ENCODE measurements around the gene WBP11. TPM values are rescaled to one million over a fixed set of nuclear protein-coding genes. Genes with fewer than 3 reads are reported as not detected.

Gene WBP11
- total RNA-seq, 1 donor from 2014 or later, result 49.3 TPM

DNA sequence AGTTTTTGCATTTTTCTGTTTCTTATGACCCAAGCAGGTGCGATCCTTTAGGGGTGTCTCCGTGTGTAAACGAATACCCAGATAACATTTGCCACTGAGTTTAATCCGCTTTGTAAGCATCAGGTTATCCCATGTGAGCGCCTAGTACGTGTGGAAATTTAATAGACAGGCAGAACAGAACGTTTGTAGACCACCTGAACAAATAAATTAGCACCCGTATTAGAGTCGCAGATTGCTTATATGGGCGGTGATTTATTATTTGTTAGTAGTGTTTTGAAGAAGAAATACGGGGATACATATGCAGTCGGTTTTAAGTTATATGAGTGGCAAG lies 517 bp upstream of the WBP11 start:
- no peaks in the 10 kb centered on the region for H3K9me3 ChIP-seq
- ATAC-seq, result no peak
- no peak for DNase-seq
- TF ChIP-seq, protein P1, sequence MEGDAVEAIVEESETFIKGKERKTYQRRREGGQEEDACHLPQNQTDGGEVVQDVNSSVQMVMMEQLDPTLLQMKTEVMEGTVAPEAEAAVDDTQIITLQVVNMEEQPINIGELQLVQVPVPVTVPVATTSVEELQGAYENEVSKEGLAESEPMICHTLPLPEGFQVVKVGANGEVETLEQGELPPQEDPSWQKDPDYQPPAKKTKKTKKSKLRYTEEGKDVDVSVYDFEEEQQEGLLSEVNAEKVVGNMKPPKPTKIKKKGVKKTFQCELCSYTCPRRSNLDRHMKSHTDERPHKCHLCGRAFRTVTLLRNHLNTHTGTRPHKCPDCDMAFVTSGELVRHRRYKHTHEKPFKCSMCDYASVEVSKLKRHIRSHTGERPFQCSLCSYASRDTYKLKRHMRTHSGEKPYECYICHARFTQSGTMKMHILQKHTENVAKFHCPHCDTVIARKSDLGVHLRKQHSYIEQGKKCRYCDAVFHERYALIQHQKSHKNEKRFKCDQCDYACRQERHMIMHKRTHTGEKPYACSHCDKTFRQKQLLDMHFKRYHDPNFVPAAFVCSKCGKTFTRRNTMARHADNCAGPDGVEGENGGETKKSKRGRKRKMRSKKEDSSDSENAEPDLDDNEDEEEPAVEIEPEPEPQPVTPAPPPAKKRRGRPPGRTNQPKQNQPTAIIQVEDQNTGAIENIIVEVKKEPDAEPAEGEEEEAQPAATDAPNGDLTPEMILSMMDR (IDR thresholded peaks at IDR 0.05), result no peak
- no peaks in the 10 kb centered on the region for H3K27me3 ChIP-seq
- peaks cover 18% of the 10 kb centered on the region for H3K4me1 ChIP-seq
- peak overlapping the region; percentile 96 for H3K4me3 ChIP-seq
- intact Hi-C loops (cut with DNase I), result no loop called here
- peak overlapping the region; percentile 75 for H3K27ac ChIP-seq
- H3K36me3 ChIP-seq, result peaks cover 12% of the 10 kb centered on the region

DNA sequence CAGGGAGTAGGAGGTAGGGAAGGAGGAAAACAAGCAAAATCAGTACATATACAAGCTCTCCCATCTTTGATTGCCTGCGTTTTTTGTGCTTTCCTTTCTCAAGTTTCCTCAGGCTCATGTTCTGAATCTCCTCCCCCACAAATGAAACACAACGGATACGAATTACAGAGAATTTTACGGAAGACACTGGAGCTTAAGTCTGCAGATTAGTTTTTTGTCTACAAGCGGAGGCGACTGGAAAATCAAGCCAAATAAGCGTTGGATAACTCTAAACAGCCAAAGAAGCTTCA lies 612 bp downstream of the WBP11 start:
- H3K9me3 ChIP-seq, result no peaks in the 10 kb centered on the region
- DNase-seq (no peak), ATAC-seq (no peak)
- TF ChIP-seq, protein P1 (IDR thresholded peaks at IDR 0.05), result no peak
- H3K36me3 ChIP-seq, result peaks cover 23% of the 10 kb centered on the region
- peaks cover 18% of the 10 kb centered on the region for H3K4me1 ChIP-seq
- H3K4me3 ChIP-seq, result peak overlapping the region; percentile 96
- H3K27me3 ChIP-seq, result no peaks in the 10 kb centered on the region
- intact Hi-C loops (cut with DNase I), result no loop called here
- peak overlapping the region; percentile 96 for H3K27ac ChIP-seq

DNA sequence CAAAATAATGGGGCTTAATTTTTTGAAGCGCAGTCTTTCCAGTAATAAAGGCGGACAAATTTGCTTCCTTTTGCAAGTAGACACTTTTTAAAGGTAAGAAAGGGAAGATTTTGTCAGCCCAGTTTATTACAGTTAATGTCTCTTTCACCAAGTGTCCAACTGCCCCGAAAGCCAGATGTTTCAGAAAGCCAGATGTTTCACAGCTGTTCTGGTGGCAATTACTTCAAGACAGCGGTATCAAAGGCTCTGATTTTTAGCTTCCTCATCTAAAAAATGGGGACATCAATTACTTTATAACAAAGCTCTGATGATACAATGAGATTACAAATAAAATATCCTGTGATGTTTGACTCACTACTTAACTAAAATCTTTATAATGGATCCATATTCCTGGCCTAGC lies 1.0 kb downstream of the WBP11 start:
- no peaks in the 10 kb centered on the region for H3K27me3 ChIP-seq
- ATAC-seq (no peak), DNase-seq (no peak)
- TF ChIP-seq, protein P1 (IDR thresholded peaks at IDR 0.05), result no peak
- H3K4me1 ChIP-seq, result peaks cover 18% of the 10 kb centered on the region
- H3K4me3 ChIP-seq, result peak overlapping the region; percentile 96
- intact Hi-C loops (cut with DNase I), result no loop called here
- peaks cover 27% of the 10 kb centered on the region for H3K36me3 ChIP-seq
- peak overlapping the region; percentile 96 for H3K27ac ChIP-seq
- no peaks in the 10 kb centered on the region for H3K9me3 ChIP-seq

DNA sequence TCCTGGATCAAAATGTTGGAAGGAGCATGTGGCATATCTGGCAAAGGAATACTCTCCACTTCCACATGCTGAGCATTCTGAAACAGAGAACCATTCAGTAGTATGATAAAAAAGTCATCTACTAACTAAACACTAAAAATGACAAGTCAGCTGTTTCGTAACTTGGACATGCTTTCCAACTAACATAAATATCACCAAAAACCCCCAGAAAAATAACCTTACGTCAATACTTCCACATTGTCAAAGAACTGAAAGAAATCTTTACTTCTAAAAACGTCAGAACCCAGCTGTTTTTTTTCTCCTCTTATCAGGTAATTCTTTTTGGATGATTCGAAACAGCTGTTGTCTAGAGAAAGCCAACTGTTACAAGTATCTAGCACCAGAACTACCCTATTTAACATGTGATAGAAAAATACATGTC lies 8.2 kb downstream of the WBP11 start:
- DNase-seq (no peak), ATAC-seq (no peak)
- TF ChIP-seq, protein P1 (IDR thresholded peaks at IDR 0.05), result no peak
- Histone ChIP-seq H3K9me3 (no peaks in the 10 kb centered on the region), H3K27me3 (no peaks in the 10 kb centered on the region), H3K4me1 (no peaks in the 10 kb centered on the region), H3K36me3 (peaks cover 99% of the 10 kb centered on the region), H3K4me3 (no peak overlapping the region), H3K27ac (no peak overlapping the region)
- intact Hi-C loops (cut with DNase I), result no loop called here

DNA sequence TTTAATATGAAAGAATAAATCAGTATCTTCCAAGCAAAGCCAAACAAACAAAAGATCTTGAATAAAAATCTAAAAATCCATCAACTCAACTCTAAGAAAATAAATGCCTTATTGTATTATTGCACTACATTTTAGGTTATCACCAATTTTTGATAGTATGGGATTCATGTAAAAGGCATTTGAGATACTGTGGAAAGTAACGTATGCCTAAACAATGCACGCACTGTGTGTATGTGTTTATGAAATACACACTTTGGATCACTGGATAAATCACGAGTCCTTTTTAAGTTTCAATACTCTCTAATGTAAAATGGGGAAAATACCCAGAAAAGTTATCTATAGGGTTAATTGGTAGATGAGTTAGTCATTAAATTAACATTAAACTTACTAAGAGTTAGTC lies 17.7 kb downstream of the WBP11 start:
- H3K27me3 ChIP-seq, result no peaks in the 10 kb centered on the region
- ATAC-seq (no peak), DNase-seq (no peak)
- no peak overlapping the region for H3K4me3 ChIP-seq
- intact Hi-C loops (cut with DNase I), result no loop called here
- H3K27ac ChIP-seq, result no peak overlapping the region
- peaks cover 56% of the 10 kb centered on the region for H3K36me3 ChIP-seq
- no peaks in the 10 kb centered on the region for H3K9me3 ChIP-seq
- TF ChIP-seq, protein P1 (IDR thresholded peaks at IDR 0.05), result no peak
- H3K4me1 ChIP-seq, result no peaks in the 10 kb centered on the region

DNA sequence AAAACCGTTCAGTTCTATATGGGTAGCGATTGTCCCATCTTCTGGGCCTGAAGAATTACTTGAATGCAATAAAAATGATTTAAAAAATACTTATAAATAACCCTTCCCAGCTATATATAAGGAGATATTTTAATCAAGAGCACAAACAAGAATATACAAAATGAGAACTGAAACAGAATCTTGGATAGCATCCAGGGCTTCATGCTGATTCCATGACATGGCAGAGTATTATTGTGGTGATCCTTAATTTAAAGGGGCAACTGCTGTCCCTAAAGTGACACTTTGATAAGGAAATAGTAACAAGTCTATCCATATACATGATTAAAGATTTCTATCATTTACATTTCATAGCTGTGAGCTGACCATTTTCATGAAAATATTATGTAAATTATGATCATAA lies 18.8 kb downstream of the WBP11 start:
- H3K4me1 ChIP-seq, result no peaks in the 10 kb centered on the region
- H3K4me3 ChIP-seq, result no peak overlapping the region
- H3K27ac ChIP-seq, result no peak overlapping the region
- intact Hi-C loops (cut with DNase I), result no loop called here
- DNase-seq (no peak), ATAC-seq (no peak)
- TF ChIP-seq, protein P1 (IDR thresholded peaks at IDR 0.05), result no peak
- no peaks in the 10 kb centered on the region for H3K9me3 ChIP-seq
- peaks cover 45% of the 10 kb centered on the region for H3K36me3 ChIP-seq
- no peaks in the 10 kb centered on the region for H3K27me3 ChIP-seq

Data from upper lobe of right lung (tissue), 1 donor.